GM21717 (cell line): ENCODE measurements around the gene OR6B2.
"Not testable (repeated sequence)": the region's sequence is repeated elsewhere in the genome, so short reads cannot be mapped to it uniquely, and the experiment has no call there.

Experiments
- ATAC-seq: cut with Tn5 transposase; IDR thresholded peaks from one replicate; pipeline ENCODE4 v1.9.1; 2021; ENCODE audit warnings: mild to moderate bottlenecking, moderate library complexity; ENCODE audit not compliant: unreplicated experiment

OR6B2 gene

GRCh38 chr2:240030379-240031094, at the start of gene OR6B2:
OR6B2 (minus strand) TSS chr2:240030429; CDS start chr2:240030429, 0 bp downstream.
- no peak for ATAC-seq

- ATAC-seq: no peak
Measured at GRCh38 chr2:240078631-240079030, 48.4 kb upstream of the OR6B2 start.

- no peak for ATAC-seq
Measured at GRCh38 chr2:240077442-240077841, 47.2 kb upstream of the OR6B2 start.

GRCh38 chr2:240074545-240074944, 44.3 kb upstream of the OR6B2 start:
- ATAC-seq: no peak

GRCh38 chr2:240070907-240071306, 40.7 kb upstream of the OR6B2 start:
- no peak for ATAC-seq

- ATAC-seq: no peak
Measured at GRCh38 chr2:240069829-240070228, 39.6 kb upstream of the OR6B2 start.

GRCh38 chr2:240068193-240068592, 38.0 kb upstream of the OR6B2 start:
- no peak for ATAC-seq

GRCh38 chr2:240066489-240066888, 36.3 kb upstream of the OR6B2 start:
- ATAC-seq: no peak

- no peak for ATAC-seq
Measured at GRCh38 chr2:240064898-240065297, 34.7 kb upstream of the OR6B2 start.

GRCh38 chr2:240060977-240061591, 30.9 kb upstream of the OR6B2 start:
- no peak for ATAC-seq

GRCh38 chr2:240056678-240057077, 26.4 kb upstream of the OR6B2 start:
- no peak for ATAC-seq

GRCh38 chr2:240055177-240055917, 25.1 kb upstream of the OR6B2 start:
- no peak for ATAC-seq

GRCh38 chr2:240053173-240054155, 23.2 kb upstream of the OR6B2 start, which contains the start of gene OR6B3:
OR6B3 (minus strand) TSS chr2:240053521.
- no peak for ATAC-seq

- no peak for ATAC-seq
Measured at GRCh38 chr2:240052524-240052923, 22.3 kb upstream of the OR6B2 start.

GRCh38 chr2:240051697-240052096, 21.5 kb upstream of the OR6B2 start:
- ATAC-seq: no peak

- no peak for ATAC-seq
Measured at GRCh38 chr2:240050278-240050677, 20.0 kb upstream of the OR6B2 start.

GRCh38 chr2:240048237-240048636, 18.0 kb upstream of the OR6B2 start:
- ATAC-seq: no peak

- ATAC-seq: no peak
Measured at GRCh38 chr2:240045098-240045497, 14.9 kb upstream of the OR6B2 start.

- not testable (repeated sequence) for ATAC-seq
Measured at GRCh38 chr2:240044096-240044495, 13.9 kb upstream of the OR6B2 start.

- ATAC-seq: no peak
Measured at GRCh38 chr2:240043279-240043989, 13.2 kb upstream of the OR6B2 start.
